Naive B cell (primary cell): ENCODE measurements around the gene UFSP2. TPM values are rescaled to one million over a fixed set of nuclear protein-coding genes. Genes with fewer than 3 reads are reported as not detected.
A peak's percentile ranks its signal among the peaks of the same experiment; 100 is the strongest.

Source experiments
- ATAC-seq, 2 donors: fragments of 150-1000 bp; cut with Tn5 transposase; 2 replicates each; pipeline ENCODE4 v1.10.0; 2021; ENCODE audit warnings: low read depth in 2 of 2, mild to moderate bottlenecking in 2 of 2, moderate library complexity in 2 of 2
- DNase-seq: peaks from one replicate; pipeline ENCODE4 v3.0.0; 2022
- H3K27ac Mint-ChIP-seq, 6 donors: one replicate each; pipeline ENCODE4 v1.8.0; 2020 to 2022; ENCODE audit warnings: mild to moderate bottlenecking in 6 of 6, mixed read lengths in 6 of 6, moderate library complexity in 5 of 6, inconsistent platforms in 2 of 6
- H3K27me3 Mint-ChIP-seq, 3 donors: one replicate each; pipeline ENCODE4 v1.8.0; 2021 to 2022; ENCODE audit warnings: mixed read lengths in 3 of 3, mild to moderate bottlenecking in 1 of 3
- H3K36me3 Mint-ChIP-seq, 2 donors: one replicate each; pipeline ENCODE4 v1.8.0; 2020 to 2022; ENCODE audit warnings: mixed read lengths in 2 of 2, inconsistent platforms in 1 of 2, mild to moderate bottlenecking in 1 of 2
- H3K4me1 Mint-ChIP-seq, 3 donors: one replicate each; pipeline ENCODE4 v1.8.0; 2020 to 2022; ENCODE audit warnings: mixed read lengths in 3 of 3, inconsistent platforms in 1 of 3, mild to moderate bottlenecking in 1 of 3, moderate library complexity in 1 of 3
- H3K4me3 Mint-ChIP-seq, 8 donors: one replicate each; pipeline ENCODE4 v1.8.0; 2020 to 2022; ENCODE audit warnings: mild to moderate bottlenecking in 8 of 8, mixed read lengths in 8 of 8, moderate library complexity in 8 of 8, inconsistent platforms in 2 of 8
- H3K9me3 Mint-ChIP-seq, 7 donors: one replicate each; pipeline ENCODE4 v1.8.0; 2020 to 2022; ENCODE audit warnings: mixed read lengths in 7 of 7, mild to moderate bottlenecking in 5 of 7, inconsistent platforms in 2 of 7, moderate library complexity in 1 of 7
- polyA plus RNA-seq, 6 donors: library from polyadenylated mRNA; unstranded; fragments of 300-500 nt; fragmentation: Illumina TruSeq; gene quantifications; one replicate each; pipeline ENCODE4 v1.2.3, GENCODE V29; 2021; ENCODE audit warnings: low read depth in 6 of 6

UFSP2 gene
- polyA plus RNA-seq, 6 donors from 2014 or later = 21.3 to 40.1 (median 32.3) TPM

DNA sequence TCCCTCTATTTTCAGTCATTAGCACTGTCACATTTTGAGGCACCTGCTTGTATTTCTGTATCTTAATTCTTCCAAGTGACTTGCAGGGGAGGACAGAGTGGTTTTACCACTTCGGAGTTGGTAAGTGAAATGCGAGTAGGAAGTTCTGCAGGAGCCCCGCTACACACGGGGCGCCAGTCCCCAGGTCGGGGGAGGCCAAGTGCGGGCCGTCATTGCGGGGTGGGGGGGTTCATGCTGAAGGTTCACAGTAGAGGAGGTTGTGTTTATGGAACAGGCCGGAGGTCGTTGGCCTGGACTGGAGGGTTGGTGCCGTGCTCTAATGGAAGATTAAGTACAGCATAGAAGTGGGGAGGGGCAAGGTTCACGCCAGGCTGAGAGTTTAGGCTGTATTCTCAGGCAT, 74.1 kb downstream of the UFSP2 start:
- ATAC-seq = no peak
- Mint-ChIP-seq H3K27me3 (no peaks in the 10 kb centered on the region), H3K4me1 (peaks cover 8 to 35% (median 11%) of the 10 kb centered on the region in 3 donors), H3K27ac (peak overlapping the region in 2 of 6 donors; percentile 20 to 86), H3K4me3 (peak overlapping the region in 2 of 8 donors; percentile 20 to 43), H3K36me3 (peaks cover 48% of the 10 kb centered on the region in 2 donors), H3K9me3 (no peaks in the 10 kb centered on the region)
- no peak for DNase-seq

Other genes starting within 250 kb of the UFSP2 start
- 10 to 100 TPM; 77.4 to 97.8 (median 84.9) TPM for gene CFAP97, start 222.0 kb downstream of the UFSP2 start, polyA plus RNA-seq
- gene SNX25, start 216.4 kb downstream of the UFSP2 start, polyA plus RNA-seq = 10 to 100 TPM; 10.8 to 28.1 (median 16.8) TPM
- 1 to 10 TPM in 1 of 6 donors, under 1 TPM in 5; 0.42 to 1.1 (median 0.95) TPM for gene LRP2BP, start 30.0 kb downstream of the UFSP2 start, polyA plus RNA-seq
- 10 to 100 TPM; 13.7 to 21.5 (median 16.3) TPM for gene ANKRD37, start 29.1 kb downstream of the UFSP2 start, polyA plus RNA-seq
- gene CCDC110, start 45.8 kb upstream of the UFSP2 start, polyA plus RNA-seq = under 1 TPM in 2 of 6 donors, not detected in 4; 0.16 to 0.92 TPM
- gene PDLIM3, start 109.5 kb upstream of the UFSP2 start, polyA plus RNA-seq = under 1 TPM in 1 of 6 donors, not detected in 5; 0.12 TPM